Measurements from ENCODE around the gene CFAP61.

Gene CFAP61

GRCh38 chr20:20373091-20373571 lies 320.8 kb downstream of the CFAP61 start:
- Histone ChIP-seq H3K27me3 (ENCODE audit: insufficient read depth, low read length, poor library complexity, severe bottlenecking) (no peaks in the 10 kb centered on the region), H3K9ac (ENCODE audit: low read depth, low read length, poor library complexity, severe bottlenecking) (no peak overlapping the region), H3K4me3 (ENCODE audit: low read length, poor library complexity, severe bottlenecking) (no peak overlapping the region), H3K9me3 (ENCODE audit: insufficient read depth, low read depth, low read length) (no peaks in the 10 kb centered on the region), H3K4me2 (ENCODE audit: low read depth, low read length, poor library complexity, severe bottlenecking) (no peak overlapping the region), H4K20me1 (ENCODE audit: insufficient read depth, low read length, poor library complexity, severe bottlenecking) (no peaks in the 10 kb centered on the region), H3K36me3 (ENCODE audit: insufficient read depth, low read length) (no peaks in the 10 kb centered on the region), H3K9me2 (replicated peaks; ENCODE audit: low read depth, low read length) (no peaks in the 10 kb centered on the region), H3K4me1 (ENCODE audit: insufficient read depth, low read length, poor library complexity, severe bottlenecking) (no peaks in the 10 kb centered on the region), H2AFZ (ENCODE audit: low read length) (no peak overlapping the region), H3F3A (ENCODE audit: low read depth) (no peaks in the 10 kb centered on the region), H3K79me2 (ENCODE audit: insufficient read depth, low read length) (no peaks in the 10 kb centered on the region)
- TF ChIP-seq EZH2phosphoT487 (IDR thresholded peaks at IDR 0.05; ENCODE audit: borderline replicate concordance): no peak
- TF ChIP-seq CTCF (conservative IDR thresholded peaks at IDR 0.05; ENCODE audit: low read length): no peak

DNA sequence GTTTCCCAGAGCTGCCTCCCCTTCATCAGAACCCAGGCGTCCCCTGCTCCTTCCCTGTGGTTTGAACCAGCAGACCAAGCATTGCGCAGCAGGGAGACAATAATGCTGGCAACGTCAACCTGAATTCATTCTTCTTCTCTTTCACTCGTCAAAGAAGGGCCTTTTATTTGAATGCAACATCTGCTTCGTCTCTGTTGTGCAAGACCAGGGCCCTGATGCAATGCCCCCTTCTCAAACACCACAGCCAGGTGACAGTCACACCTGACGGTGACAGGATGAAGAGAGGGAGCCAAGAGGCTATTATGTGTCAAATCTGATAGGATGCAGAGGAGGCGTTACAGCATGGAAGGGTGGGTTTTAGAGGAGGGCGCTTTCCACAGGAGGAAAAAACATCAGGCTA lies 323.5 kb downstream of the CFAP61 start:
- no peaks in the 10 kb centered on the region for H3K4me1 ChIP-seq (ENCODE audit: insufficient read depth, low read length, poor library complexity, severe bottlenecking)
- H3K36me3 ChIP-seq (ENCODE audit: insufficient read depth, low read length): no peaks in the 10 kb centered on the region
- no peak overlapping the region for H3K4me2 ChIP-seq (ENCODE audit: low read depth, low read length, poor library complexity, severe bottlenecking)
- no peaks in the 10 kb centered on the region for H3K9me3 ChIP-seq (ENCODE audit: insufficient read depth, low read depth, low read length)
- no peaks in the 10 kb centered on the region for H4K20me1 ChIP-seq (ENCODE audit: insufficient read depth, low read length, poor library complexity, severe bottlenecking)
- H3K4me3 ChIP-seq (ENCODE audit: low read length, poor library complexity, severe bottlenecking): no peak overlapping the region
- H3F3A ChIP-seq (ENCODE audit: low read depth): no peaks in the 10 kb centered on the region
- TF ChIP-seq CTCF (conservative IDR thresholded peaks at IDR 0.05; ENCODE audit: low read length) (no peak), EZH2phosphoT487 (IDR thresholded peaks at IDR 0.05; ENCODE audit: borderline replicate concordance) (no peak)
- no peaks in the 10 kb centered on the region for H3K27me3 ChIP-seq (ENCODE audit: insufficient read depth, low read length, poor library complexity, severe bottlenecking)
- no peaks in the 10 kb centered on the region for H3K79me2 ChIP-seq (ENCODE audit: insufficient read depth, low read length)
- no peaks in the 10 kb centered on the region for H3K9me2 ChIP-seq (replicated peaks; ENCODE audit: low read depth, low read length)
- no peak overlapping the region for H3K9ac ChIP-seq (ENCODE audit: low read depth, low read length, poor library complexity, severe bottlenecking)
- H2AFZ ChIP-seq (ENCODE audit: low read length): no peak overlapping the region

DNA sequence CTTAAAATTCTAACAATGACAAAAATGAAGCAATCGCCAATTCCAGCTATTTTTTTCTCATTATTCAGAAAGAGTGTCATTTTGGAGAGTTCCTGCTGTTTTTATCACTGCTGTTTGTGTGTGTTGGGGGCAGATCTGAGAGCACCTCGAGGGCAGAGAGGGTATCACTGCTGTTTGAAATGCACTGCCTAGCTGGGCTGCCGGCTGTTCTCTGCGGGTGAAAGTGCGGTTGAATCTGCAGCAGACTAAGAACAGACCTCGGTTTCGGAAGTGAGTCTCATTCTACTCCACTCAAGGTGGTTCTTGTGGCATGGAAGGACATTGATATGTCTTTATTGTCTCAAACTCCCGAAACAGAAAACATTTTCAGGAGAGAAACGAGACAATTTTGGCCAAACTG lies 333.9 kb downstream of the CFAP61 start:
- Histone ChIP-seq H3K36me3 (ENCODE audit: insufficient read depth, low read length) (no peaks in the 10 kb centered on the region), H2AFZ (ENCODE audit: low read length) (no peak overlapping the region), H3K9me2 (replicated peaks; ENCODE audit: low read depth, low read length) (no peaks in the 10 kb centered on the region), H3K4me2 (ENCODE audit: low read depth, low read length, poor library complexity, severe bottlenecking) (no peak overlapping the region), H3K79me2 (ENCODE audit: insufficient read depth, low read length) (no peaks in the 10 kb centered on the region), H3K27me3 (ENCODE audit: insufficient read depth, low read length, poor library complexity, severe bottlenecking) (no peaks in the 10 kb centered on the region), H3K4me3 (ENCODE audit: low read length, poor library complexity, severe bottlenecking) (no peak overlapping the region), H3K9me3 (ENCODE audit: insufficient read depth, low read depth, low read length) (no peaks in the 10 kb centered on the region), H3K9ac (ENCODE audit: low read depth, low read length, poor library complexity, severe bottlenecking) (no peak overlapping the region), H3K4me1 (ENCODE audit: insufficient read depth, low read length, poor library complexity, severe bottlenecking) (no peaks in the 10 kb centered on the region), H3F3A (ENCODE audit: low read depth) (no peaks in the 10 kb centered on the region), H4K20me1 (ENCODE audit: insufficient read depth, low read length, poor library complexity, severe bottlenecking) (no peaks in the 10 kb centered on the region)
- no peak for TF ChIP-seq EZH2phosphoT487 (IDR thresholded peaks at IDR 0.05; ENCODE audit: borderline replicate concordance)

- no peaks in the 10 kb centered on the region for H3K4me1 ChIP-seq (ENCODE audit: insufficient read depth, low read length, poor library complexity, severe bottlenecking)
- H3K27me3 ChIP-seq (ENCODE audit: insufficient read depth, low read length, poor library complexity, severe bottlenecking): no peaks in the 10 kb centered on the region
- no peak overlapping the region for H3K9ac ChIP-seq (ENCODE audit: low read depth, low read length, poor library complexity, severe bottlenecking)
- no peaks in the 10 kb centered on the region for H4K20me1 ChIP-seq (ENCODE audit: insufficient read depth, low read length, poor library complexity, severe bottlenecking)
- TF ChIP-seq CTCF (conservative IDR thresholded peaks at IDR 0.05; ENCODE audit: low read length) (no peak), EZH2phosphoT487 (IDR thresholded peaks at IDR 0.05; ENCODE audit: borderline replicate concordance) (no peak)
- no peaks in the 10 kb centered on the region for H3K36me3 ChIP-seq (ENCODE audit: insufficient read depth, low read length)
- no peaks in the 10 kb centered on the region for H3K9me3 ChIP-seq (ENCODE audit: insufficient read depth, low read depth, low read length)
- H2AFZ ChIP-seq (ENCODE audit: low read length): no peak overlapping the region
- H3K4me3 ChIP-seq (ENCODE audit: low read length, poor library complexity, severe bottlenecking): no peak overlapping the region
- H3F3A ChIP-seq (ENCODE audit: low read depth): no peaks in the 10 kb centered on the region
- H3K79me2 ChIP-seq (ENCODE audit: insufficient read depth, low read length): no peaks in the 10 kb centered on the region
- no peaks in the 10 kb centered on the region for H3K9me2 ChIP-seq (replicated peaks; ENCODE audit: low read depth, low read length)
- H3K4me2 ChIP-seq (ENCODE audit: low read depth, low read length, poor library complexity, severe bottlenecking): no peak overlapping the region
Measured at GRCh38 chr20:20390393-20390792, 338.1 kb downstream of the CFAP61 start.

Data from Loucy (cell line).